ENCODE measurements around the gene ZMYND19. TPM values are rescaled to one million over a fixed set of nuclear protein-coding genes. Genes with fewer than 3 reads are reported as not detected.
A peak's percentile ranks its signal among the peaks of the same experiment; 100 is the strongest.

ZMYND19 gene
- total RNA-seq, 1 experiment from 2014 or later = 77.9 TPM

- TF ChIP-seq AR (CRISPR knock-in tag; IDR thresholded peaks at IDR 0.05) (no peak), ATF1 (CRISPR knock-in tag; IDR thresholded peaks at IDR 0.05) (no peak)
These were observed 55.2 kb downstream of the ZMYND19 start (continued) for GRCh38 chr9:137535120-137535428.

GRCh38 chr9:137534256-137535119 is 55.8 kb downstream of the ZMYND19 start:
- ATAC-seq = peak; percentile 89
- no peak overlapping the region for H3K27ac Mint-ChIP-seq
- H3K4me1 Mint-ChIP-seq = peaks cover 6% of the 10 kb centered on the region
- no peak for DNase-seq (ENCODE audit: low spot score)
- TF ChIP-seq ZNF263 (CRISPR knock-in tag; IDR thresholded peaks at IDR 0.05; ENCODE audit: low read depth) (peak; percentile 86; the same call in 1 of the 2 replicates), ZNF317 (CRISPR knock-in tag; IDR thresholded peaks at IDR 0.05; ENCODE audit: borderline replicate concordance, low read depth) (no peak), ZNF138 (CRISPR knock-in tag; conservative IDR thresholded peaks at IDR 0.05) (no peak), USF1 (CRISPR knock-in tag; IDR thresholded peaks at IDR 0.05) (peak; percentile 91), HMGA2 (CRISPR knock-in tag; IDR thresholded peaks at IDR 0.05) (no peak), TP53 (CRISPR knock-in tag; IDR thresholded peaks at IDR 0.05) (no peak), GRHL2 (CRISPR knock-in tag; IDR thresholded peaks at IDR 0.05; ENCODE audit: insufficient replicate concordance, severe bottlenecking) (no peak), JUN (CRISPR knock-in tag; IDR thresholded peaks at IDR 0.05) (no peak), MAX (CRISPR knock-in tag; IDR thresholded peaks at IDR 0.05) (peak; percentile 73; the same call in 1 of the 2 replicates), USF2 (CRISPR knock-in tag; IDR thresholded peaks at IDR 0.05) (peak; percentile 89), ERG (CRISPR knock-in tag; IDR thresholded peaks at IDR 0.05) (no peak), FOXJ3 (CRISPR knock-in tag; IDR thresholded peaks at IDR 0.05; ENCODE audit: borderline replicate concordance) (no peak), ZNF423 (CRISPR knock-in tag; IDR thresholded peaks at IDR 0.05) (no peak), E2F5 (CRISPR knock-in tag; IDR thresholded peaks at IDR 0.05) (no peak), IRF2 (CRISPR knock-in tag; IDR thresholded peaks at IDR 0.05; ENCODE audit: borderline replicate concordance, low read depth) (no peak), PRRX2 (CRISPR knock-in tag; IDR thresholded peaks at IDR 0.05) (no peak), ZNF219 (CRISPR knock-in tag; IDR thresholded peaks at IDR 0.05; ENCODE audit: borderline replicate concordance) (no peak)
- no peak overlapping the region for H3K4me3 Mint-ChIP-seq
- POLR2A ChIA-PET = no interaction called here
- CTCF ChIA-PET = interaction anchor here (0.5 to 1.4 kb wide), 19 partner anchors 9 to 257 kb away, joined by 3 to 11 read pairs (median 3); partner anchors contain the start of genes EXD3, MRPL41, NOXA1 and PNPLA7
- peaks cover 11% of the 10 kb centered on the region for H3K9me3 Mint-ChIP-seq
- peaks cover 5% of the 10 kb centered on the region for H3K36me3 Mint-ChIP-seq
- H3K27me3 Mint-ChIP-seq (ENCODE audit: low read depth) = peaks cover 7% of the 10 kb centered on the region; the same call in 1 of the 2 replicates
